GM23338 (cell line): ENCODE results near the gene FAM162B. TPM values are rescaled to one million over a fixed set of nuclear protein-coding genes. Genes with fewer than 3 reads are reported as not detected.

ENCODE experiments used
- ATAC-seq: fragments of 200-7000 bp; cut with Tn5 transposase; 3 replicates; pipeline ENCODE4 v1.9.1; 2020
- DNase-seq: peaks from one replicate; pipeline ENCODE4 v3.0.0-alpha.2; 2015; ENCODE audit warnings: low spot score
- H2AFZ ChIP-seq: fragments of 200-600 bp; sonication (generic); 2 replicates; pipeline ENCODE4 v1.8.0; 2016; ENCODE audit warnings: antibody characterized with exemption, mild to moderate bottlenecking, moderate library complexity
- H3F3A ChIP-seq: fragments of 200-600 bp; sonication (generic); replicated peaks from 2 replicates; pipeline ENCODE4 v1.8.0; 2017; ENCODE audit warnings: antibody characterized with exemption, mixed run types, low read depth
- H3K27ac ChIP-seq: fragments of 200-600 bp; sonication (generic); 2 replicates; pipeline ENCODE4 v1.6.1; 2016; ENCODE audit warnings: low read depth
- H3K27me3 ChIP-seq: fragments of 200-600 bp; sonication (generic); 2 replicates; pipeline ENCODE4 v1.8.0; 2016; ENCODE audit warnings: mild to moderate bottlenecking, mixed run types, moderate library complexity; ENCODE audit not compliant: insufficient read depth
- H3K36me3 ChIP-seq: fragments of 200-600 bp; sonication (generic); 2 replicates; pipeline ENCODE4 v1.8.0; 2016; ENCODE audit warnings: mild to moderate bottlenecking; ENCODE audit not compliant: insufficient read depth
- H3K4me1 ChIP-seq: fragments of 200-600 bp; sonication (generic); 2 replicates; pipeline ENCODE4 v1.8.0; 2016; ENCODE audit warnings: mild to moderate bottlenecking, moderate library complexity; ENCODE audit not compliant: insufficient read depth
- H3K4me2 ChIP-seq: fragments of 200-600 bp; sonication (generic); 2 replicates; pipeline ENCODE4 v1.7.1; 2017; ENCODE audit warnings: mixed run types
- H3K4me3 ChIP-seq: fragments of 200-600 bp; sonication (generic); 2 replicates; pipeline ENCODE4 v1.6.1; 2016; ENCODE audit warnings: mixed run types
- H3K79me2 ChIP-seq: fragments of 200-600 bp; sonication (generic); replicated peaks from 2 replicates; pipeline ENCODE4 v1.8.0; 2017; ENCODE audit warnings: mild to moderate bottlenecking; ENCODE audit not compliant: insufficient read depth
- H3K9me2 ChIP-seq: fragments of 200-600 bp; sonication (generic); 2 replicates; pipeline ENCODE4 v1.8.0; 2017; ENCODE audit not compliant: insufficient read depth
- H4K20me1 ChIP-seq: fragments of 200-600 bp; sonication (generic); replicated peaks from 2 replicates; pipeline ENCODE4 v1.8.0; 2017; ENCODE audit warnings: mild to moderate bottlenecking; ENCODE audit not compliant: insufficient read depth
- H3K27ac Mint-ChIP-seq: 2 replicates; pipeline ENCODE4 v1.8.0; 2020; ENCODE audit warnings: inconsistent platforms, mild to moderate bottlenecking, moderate library complexity, mixed read lengths
- H3K27me3 Mint-ChIP-seq: 3 replicates; pipeline ENCODE4 v1.8.0; 2022; ENCODE audit warnings: low read depth, mild to moderate bottlenecking, moderate library complexity, mixed read lengths, inconsistent platforms; ENCODE audit not compliant: insufficient read depth, poor library complexity
- H3K36me3 Mint-ChIP-seq: 3 replicates; pipeline ENCODE4 v1.8.0; 2021; ENCODE audit warnings: low read depth, mild to moderate bottlenecking, inconsistent platforms, moderate library complexity, mixed read lengths
- H3K4me1 Mint-ChIP-seq: 3 replicates; pipeline ENCODE4 v1.8.0; 2020; ENCODE audit warnings: mild to moderate bottlenecking, inconsistent platforms, mixed read lengths
- H3K4me3 Mint-ChIP-seq: 3 replicates; pipeline ENCODE4 v1.8.0; 2021; ENCODE audit warnings: moderate library complexity, mild to moderate bottlenecking, inconsistent platforms, mixed read lengths
- H3K9me3 Mint-ChIP-seq: 3 replicates; pipeline ENCODE4 v1.8.0; 2020; ENCODE audit warnings: moderate library complexity, mild to moderate bottlenecking, inconsistent platforms, mixed read lengths
- CREB1 ChIP-seq: fragments of 250-450 bp; sonication (Bioruptor Pico); IDR thresholded peaks from 2 replicates; pipeline ENCODE4 v1.5.0; 2020; ENCODE audit warnings: low read depth, mild to moderate bottlenecking, moderate library complexity
- EZH2 ChIP-seq: fragments of 200-600 bp; sonication (generic); IDR thresholded peaks from one replicate; pipeline ENCODE4 v1.8.0; 2017; ENCODE audit warnings: antibody characterized with exemption, mild to moderate bottlenecking, low read depth; ENCODE audit not compliant: unreplicated experiment
- EZH2phosphoT487 ChIP-seq: fragments of 200-600 bp; sonication (generic); IDR thresholded peaks from one replicate; pipeline ENCODE4 v1.8.1; 2018; ENCODE audit warnings: antibody characterized with exemption; ENCODE audit not compliant: unreplicated experiment
- JUNB ChIP-seq: IDR thresholded peaks from one replicate; pipeline ENCODE4 v1.6.1; 2016; ENCODE audit warnings: antibody characterized with exemption; ENCODE audit not compliant: unreplicated experiment
- NANOG ChIP-seq: IDR thresholded peaks from 2 replicates; pipeline ENCODE4 v1.6.1; 2016; ENCODE audit warnings: antibody characterized with exemption, borderline replicate concordance
- POLR2AphosphoS5 ChIP-seq: IDR thresholded peaks from 2 replicates; pipeline ENCODE4 v1.6.1; 2016; ENCODE audit warnings: antibody characterized with exemption, low read depth
- STAT1 ChIP-seq: IDR thresholded peaks from one replicate; pipeline ENCODE4 v1.6.1; 2016; ENCODE audit warnings: antibody characterized with exemption; ENCODE audit not compliant: unreplicated experiment
- ZNF114 ChIP-seq: fragments of 250-450 bp; sonication (Bioruptor Pico); IDR thresholded peaks from 2 replicates; pipeline ENCODE4 v1.5.0; 2020; ENCODE audit warnings: mild to moderate bottlenecking, moderate library complexity
- polyA plus RNA-seq: library from polyadenylated mRNA; unstranded; fragments of >200 nt; fragmentation: Nextera tagmentation; extraction: Ambion mirVana; gene quantifications from 2 replicates; pipeline ENCODE4 v1.2.1, GENCODE V29; 2016
- total RNA-seq: library from RNA; depleted of rRNA; stranded (reverse); fragments of >200 nt; shearing (Covaris generic); gene quantifications from 2 replicates; pipeline ENCODE4 v1.2.3, GENCODE V29; 2014
- TF ChIP-seq, protein P1 (sequence below): fragments of 250-450 bp; sonication (Bioruptor Pico); IDR thresholded peaks from 2 replicates; pipeline ENCODE4 v1.5.0; 2020; ENCODE audit warnings: mild to moderate bottlenecking, moderate library complexity
- TF ChIP-seq, protein P2 (sequence below): IDR thresholded peaks from one replicate; pipeline ENCODE4 v1.6.1; 2018; ENCODE audit warnings: antibody characterized with exemption; ENCODE audit not compliant: unreplicated experiment
- TF ChIP-seq, protein P3 (sequence below): IDR thresholded peaks from 2 replicates; pipeline ENCODE4 v1.6.1; 2016; ENCODE audit warnings: antibody characterized with exemption
- TF ChIP-seq, protein P4 (sequence below), 2 experiments: fragments of 200-600 bp in 1 of 2; sonication (generic) in 1 of 2; conservative IDR thresholded peaks; 2 replicates each; pipeline versions ENCODE4 v1.5.1 to v1.6.1; 2016 to 2017; ENCODE audit warnings: antibody characterized with exemption in 2 of 2, low read depth in 2 of 2, mild to moderate bottlenecking in 2 of 2, moderate library complexity in 1 of 2

Gene FAM162B
- total and polyA plus RNA-seq, 2 experiments from 2014 or later = 5.9 to 9.3 TPM

DNA sequence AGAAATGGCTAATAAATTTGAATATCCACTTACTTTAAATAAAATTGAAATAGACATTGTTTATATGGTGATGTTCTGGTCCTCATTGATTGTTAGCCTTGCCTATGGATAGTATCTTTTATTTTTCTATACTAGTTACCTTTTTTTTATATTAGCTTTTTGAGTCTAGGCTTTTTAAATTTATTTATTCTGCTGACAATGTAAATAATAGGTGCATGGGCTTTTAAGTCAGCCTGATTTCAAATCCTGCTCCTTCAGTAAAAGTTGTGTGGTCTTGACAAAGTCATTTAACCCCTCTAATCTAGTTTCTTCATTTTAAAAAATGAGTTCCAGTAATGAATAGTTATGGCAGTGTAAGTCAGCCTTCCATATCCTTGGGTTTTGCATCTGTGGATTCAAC is 38.6 kb downstream of the FAM162B start:
- H3F3A ChIP-seq = no peaks in the 10 kb centered on the region
- ATAC-seq = no peak
- no peaks in the 10 kb centered on the region for H3K4me1 ChIP-seq
- no peak overlapping the region for H3K4me3 ChIP-seq
- no peak overlapping the region for H2AFZ ChIP-seq
- H3K36me3 Mint-ChIP-seq = peaks cover 39% of the 10 kb centered on the region
- no peaks in the 10 kb centered on the region for H4K20me1 ChIP-seq
- no peak overlapping the region for H3K4me2 ChIP-seq
- H3K36me3 ChIP-seq = peaks cover 3% of the 10 kb centered on the region; the same call in 1 of the 2 replicates
- no peak for DNase-seq
- no peaks in the 10 kb centered on the region for H3K9me3 Mint-ChIP-seq
- H3K27me3 Mint-ChIP-seq = no peaks in the 10 kb centered on the region
- H3K27ac Mint-ChIP-seq = no peak overlapping the region
- H3K4me1 Mint-ChIP-seq = no peaks in the 10 kb centered on the region
- no peaks in the 10 kb centered on the region for H3K9me2 ChIP-seq
- TF ChIP-seq, protein P1, sequence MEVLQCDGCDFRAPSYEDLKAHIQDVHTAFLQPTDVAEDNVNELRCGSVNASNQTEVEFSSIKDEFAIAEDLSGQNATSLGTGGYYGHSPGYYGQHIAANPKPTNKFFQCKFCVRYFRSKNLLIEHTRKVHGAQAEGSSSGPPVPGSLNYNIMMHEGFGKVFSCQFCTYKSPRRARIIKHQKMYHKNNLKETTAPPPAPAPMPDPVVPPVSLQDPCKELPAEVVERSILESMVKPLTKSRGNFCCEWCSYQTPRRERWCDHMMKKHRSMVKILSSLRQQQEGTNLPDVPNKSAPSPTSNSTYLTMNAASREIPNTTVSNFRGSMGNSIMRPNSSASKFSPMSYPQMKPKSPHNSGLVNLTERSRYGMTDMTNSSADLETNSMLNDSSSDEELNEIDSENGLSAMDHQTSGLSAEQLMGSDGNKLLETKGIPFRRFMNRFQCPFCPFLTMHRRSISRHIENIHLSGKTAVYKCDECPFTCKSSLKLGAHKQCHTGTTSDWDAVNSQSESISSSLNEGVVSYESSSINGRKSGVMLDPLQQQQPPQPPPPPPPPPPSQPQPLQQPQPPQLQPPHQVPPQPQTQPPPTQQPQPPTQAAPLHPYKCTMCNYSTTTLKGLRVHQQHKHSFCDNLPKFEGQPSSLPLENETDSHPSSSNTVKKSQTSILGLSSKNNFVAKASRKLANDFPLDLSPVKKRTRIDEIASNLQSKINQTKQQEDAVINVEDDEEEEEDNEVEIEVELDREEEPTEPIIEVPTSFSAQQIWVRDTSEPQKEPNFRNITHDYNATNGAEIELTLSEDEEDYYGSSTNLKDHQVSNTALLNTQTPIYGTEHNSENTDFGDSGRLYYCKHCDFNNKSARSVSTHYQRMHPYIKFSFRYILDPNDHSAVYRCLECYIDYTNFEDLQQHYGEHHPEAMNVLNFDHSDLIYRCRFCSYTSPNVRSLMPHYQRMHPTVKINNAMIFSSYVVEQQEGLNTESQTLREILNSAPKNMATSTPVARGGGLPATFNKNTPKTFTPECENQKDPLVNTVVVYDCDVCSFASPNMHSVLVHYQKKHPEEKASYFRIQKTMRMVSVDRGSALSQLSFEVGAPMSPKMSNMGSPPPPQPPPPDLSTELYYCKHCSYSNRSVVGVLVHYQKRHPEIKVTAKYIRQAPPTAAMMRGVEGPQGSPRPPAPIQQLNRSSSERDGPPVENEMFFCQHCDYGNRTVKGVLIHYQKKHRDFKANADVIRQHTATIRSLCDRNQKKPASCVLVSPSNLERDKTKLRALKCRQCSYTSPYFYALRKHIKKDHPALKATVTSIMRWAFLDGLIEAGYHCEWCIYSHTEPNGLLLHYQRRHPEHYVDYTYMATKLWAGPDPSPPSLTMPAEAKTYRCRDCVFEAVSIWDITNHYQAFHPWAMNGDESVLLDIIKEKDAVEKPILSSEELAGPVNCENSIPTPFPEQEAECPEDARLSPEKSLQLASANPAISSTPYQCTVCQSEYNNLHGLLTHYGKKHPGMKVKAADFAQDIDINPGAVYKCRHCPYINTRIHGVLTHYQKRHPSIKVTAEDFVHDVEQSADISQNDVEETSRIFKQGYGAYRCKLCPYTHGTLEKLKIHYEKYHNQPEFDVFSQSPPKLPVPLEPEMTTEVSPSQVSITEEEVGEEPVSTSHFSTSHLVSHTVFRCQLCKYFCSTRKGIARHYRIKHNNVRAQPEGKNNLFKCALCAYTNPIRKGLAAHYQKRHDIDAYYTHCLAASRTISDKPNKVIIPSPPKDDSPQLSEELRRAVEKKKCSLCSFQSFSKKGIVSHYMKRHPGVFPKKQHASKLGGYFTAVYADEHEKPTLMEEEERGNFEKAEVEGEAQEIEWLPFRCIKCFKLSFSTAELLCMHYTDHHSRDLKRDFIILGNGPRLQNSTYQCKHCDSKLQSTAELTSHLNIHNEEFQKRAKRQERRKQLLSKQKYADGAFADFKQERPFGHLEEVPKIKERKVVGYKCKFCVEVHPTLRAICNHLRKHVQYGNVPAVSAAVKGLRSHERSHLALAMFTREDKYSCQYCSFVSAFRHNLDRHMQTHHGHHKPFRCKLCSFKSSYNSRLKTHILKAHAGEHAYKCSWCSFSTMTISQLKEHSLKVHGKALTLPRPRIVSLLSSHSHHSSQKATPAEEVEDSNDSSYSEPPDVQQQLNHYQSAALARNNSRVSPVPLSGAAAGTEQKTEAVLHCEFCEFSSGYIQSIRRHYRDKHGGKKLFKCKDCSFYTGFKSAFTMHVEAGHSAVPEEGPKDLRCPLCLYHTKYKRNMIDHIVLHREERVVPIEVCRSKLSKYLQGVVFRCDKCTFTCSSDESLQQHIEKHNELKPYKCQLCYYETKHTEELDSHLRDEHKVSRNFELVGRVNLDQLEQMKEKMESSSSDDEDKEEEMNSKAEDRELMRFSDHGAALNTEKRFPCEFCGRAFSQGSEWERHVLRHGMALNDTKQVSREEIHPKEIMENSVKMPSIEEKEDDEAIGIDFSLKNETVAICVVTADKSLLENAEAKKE (CRISPR knock-in tag) = no peak
- TF ChIP-seq NANOG (no peak), JUNB (no peak), CREB1 (CRISPR knock-in tag) (no peak), EZH2phosphoT487 (no peak), POLR2AphosphoS5 (no peak), EZH2 (no peak), ZNF114 (no peak), STAT1 (no peak)
- TF ChIP-seq, protein P2, sequence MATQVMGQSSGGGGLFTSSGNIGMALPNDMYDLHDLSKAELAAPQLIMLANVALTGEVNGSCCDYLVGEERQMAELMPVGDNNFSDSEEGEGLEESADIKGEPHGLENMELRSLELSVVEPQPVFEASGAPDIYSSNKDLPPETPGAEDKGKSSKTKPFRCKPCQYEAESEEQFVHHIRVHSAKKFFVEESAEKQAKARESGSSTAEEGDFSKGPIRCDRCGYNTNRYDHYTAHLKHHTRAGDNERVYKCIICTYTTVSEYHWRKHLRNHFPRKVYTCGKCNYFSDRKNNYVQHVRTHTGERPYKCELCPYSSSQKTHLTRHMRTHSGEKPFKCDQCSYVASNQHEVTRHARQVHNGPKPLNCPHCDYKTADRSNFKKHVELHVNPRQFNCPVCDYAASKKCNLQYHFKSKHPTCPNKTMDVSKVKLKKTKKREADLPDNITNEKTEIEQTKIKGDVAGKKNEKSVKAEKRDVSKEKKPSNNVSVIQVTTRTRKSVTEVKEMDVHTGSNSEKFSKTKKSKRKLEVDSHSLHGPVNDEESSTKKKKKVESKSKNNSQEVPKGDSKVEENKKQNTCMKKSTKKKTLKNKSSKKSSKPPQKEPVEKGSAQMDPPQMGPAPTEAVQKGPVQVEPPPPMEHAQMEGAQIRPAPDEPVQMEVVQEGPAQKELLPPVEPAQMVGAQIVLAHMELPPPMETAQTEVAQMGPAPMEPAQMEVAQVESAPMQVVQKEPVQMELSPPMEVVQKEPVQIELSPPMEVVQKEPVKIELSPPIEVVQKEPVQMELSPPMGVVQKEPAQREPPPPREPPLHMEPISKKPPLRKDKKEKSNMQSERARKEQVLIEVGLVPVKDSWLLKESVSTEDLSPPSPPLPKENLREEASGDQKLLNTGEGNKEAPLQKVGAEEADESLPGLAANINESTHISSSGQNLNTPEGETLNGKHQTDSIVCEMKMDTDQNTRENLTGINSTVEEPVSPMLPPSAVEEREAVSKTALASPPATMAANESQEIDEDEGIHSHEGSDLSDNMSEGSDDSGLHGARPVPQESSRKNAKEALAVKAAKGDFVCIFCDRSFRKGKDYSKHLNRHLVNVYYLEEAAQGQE = no peak
- TF ChIP-seq, protein P3, sequence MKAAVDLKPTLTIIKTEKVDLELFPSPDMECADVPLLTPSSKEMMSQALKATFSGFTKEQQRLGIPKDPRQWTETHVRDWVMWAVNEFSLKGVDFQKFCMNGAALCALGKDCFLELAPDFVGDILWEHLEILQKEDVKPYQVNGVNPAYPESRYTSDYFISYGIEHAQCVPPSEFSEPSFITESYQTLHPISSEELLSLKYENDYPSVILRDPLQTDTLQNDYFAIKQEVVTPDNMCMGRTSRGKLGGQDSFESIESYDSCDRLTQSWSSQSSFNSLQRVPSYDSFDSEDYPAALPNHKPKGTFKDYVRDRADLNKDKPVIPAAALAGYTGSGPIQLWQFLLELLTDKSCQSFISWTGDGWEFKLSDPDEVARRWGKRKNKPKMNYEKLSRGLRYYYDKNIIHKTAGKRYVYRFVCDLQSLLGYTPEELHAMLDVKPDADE = no peak
- TF ChIP-seq, protein P4, sequence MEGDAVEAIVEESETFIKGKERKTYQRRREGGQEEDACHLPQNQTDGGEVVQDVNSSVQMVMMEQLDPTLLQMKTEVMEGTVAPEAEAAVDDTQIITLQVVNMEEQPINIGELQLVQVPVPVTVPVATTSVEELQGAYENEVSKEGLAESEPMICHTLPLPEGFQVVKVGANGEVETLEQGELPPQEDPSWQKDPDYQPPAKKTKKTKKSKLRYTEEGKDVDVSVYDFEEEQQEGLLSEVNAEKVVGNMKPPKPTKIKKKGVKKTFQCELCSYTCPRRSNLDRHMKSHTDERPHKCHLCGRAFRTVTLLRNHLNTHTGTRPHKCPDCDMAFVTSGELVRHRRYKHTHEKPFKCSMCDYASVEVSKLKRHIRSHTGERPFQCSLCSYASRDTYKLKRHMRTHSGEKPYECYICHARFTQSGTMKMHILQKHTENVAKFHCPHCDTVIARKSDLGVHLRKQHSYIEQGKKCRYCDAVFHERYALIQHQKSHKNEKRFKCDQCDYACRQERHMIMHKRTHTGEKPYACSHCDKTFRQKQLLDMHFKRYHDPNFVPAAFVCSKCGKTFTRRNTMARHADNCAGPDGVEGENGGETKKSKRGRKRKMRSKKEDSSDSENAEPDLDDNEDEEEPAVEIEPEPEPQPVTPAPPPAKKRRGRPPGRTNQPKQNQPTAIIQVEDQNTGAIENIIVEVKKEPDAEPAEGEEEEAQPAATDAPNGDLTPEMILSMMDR (conservative IDR thresholded peaks at IDR 0.05; ENCODE audit: low read depth in 2 of 2) = no peak
- no peaks in the 10 kb centered on the region for H3K27me3 ChIP-seq
- no peak overlapping the region for H3K4me3 Mint-ChIP-seq
- H3K27ac ChIP-seq = no peak overlapping the region
- H3K79me2 ChIP-seq = no peaks in the 10 kb centered on the region
